Raji (cell line): ENCODE measurements around the gene CBS.

ENCODE experiments used
- POLR2A ChIP-seq: IDR thresholded peaks from 2 replicates; pipeline ENCODE4 v1.6.1; 2011; ENCODE audit warnings: low read depth, low read length, control low read depth; ENCODE audit not compliant: insufficient read depth

The CBS gene

DNA sequence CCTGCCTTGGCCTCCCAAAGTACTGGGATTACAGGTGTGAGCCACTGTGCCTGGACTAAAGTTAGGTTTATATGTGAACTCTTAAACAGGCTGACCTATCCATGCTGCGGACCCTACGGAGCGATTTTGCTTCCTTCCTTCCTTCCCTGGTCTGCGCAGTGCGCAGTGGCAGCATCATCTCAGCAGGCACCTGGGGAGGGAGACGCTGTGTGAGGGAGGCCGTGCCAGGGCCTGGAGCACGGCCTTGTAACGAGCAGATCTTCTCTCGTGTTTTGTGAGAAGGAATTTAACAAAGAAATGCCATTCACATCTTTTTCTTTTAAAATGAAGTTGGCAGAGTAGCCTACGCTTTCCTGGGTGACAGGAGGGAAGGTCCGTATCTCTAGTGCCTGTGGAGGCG, 55.5 kb downstream of the CBS start:
- TF ChIP-seq POLR2A = no peak

DNA sequence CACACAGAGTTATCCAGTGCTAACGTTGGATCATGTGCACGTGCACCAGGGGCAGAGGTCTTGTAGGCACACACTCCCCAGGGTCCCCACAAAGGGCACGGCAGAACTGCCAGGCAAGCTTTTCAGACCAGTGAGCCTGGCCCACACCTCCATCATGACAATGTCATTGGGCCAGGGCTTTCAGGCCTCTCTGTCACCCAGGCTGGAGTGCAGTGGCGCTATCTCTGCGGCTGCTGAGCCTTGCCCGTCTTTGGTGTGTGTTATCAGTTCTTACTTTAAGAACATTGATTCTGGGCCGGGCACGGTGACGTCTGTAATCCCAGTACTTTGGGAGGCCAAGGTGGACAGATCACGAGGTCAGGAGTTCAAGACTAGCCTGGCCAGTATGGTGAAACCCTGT, 57.1 kb downstream of the CBS start:
- TF ChIP-seq POLR2A = no peak

DNA sequence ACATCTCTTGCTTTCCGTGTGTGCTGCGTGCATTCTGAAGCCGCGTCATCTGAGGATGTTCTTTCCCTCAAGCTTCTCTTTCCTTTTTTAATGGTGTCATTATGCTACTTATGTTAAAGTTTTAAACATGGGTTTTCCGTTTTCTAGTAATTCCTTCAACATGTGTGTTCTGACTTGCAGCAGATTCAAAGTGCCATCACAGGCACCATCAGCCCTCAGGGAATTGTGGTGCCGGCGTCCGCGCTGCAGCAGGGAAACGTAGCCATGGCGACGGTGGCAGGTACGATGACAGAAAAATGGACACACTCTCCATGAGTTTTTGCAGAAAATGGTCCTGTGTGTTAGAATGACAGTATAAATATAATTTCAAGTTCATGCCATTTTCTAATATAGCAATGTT, 58.9 kb downstream of the CBS start:
- no peak for TF ChIP-seq POLR2A

GRCh38 chr21:43015906-43016540, 59.6 kb downstream of the CBS start:
- no peak for TF ChIP-seq POLR2A

GRCh38 chr21:43012596-43012995, 63.0 kb downstream of the CBS start:
- TF ChIP-seq POLR2A = no peak

- no peak for TF ChIP-seq POLR2A
Observed at GRCh38 chr21:43006874-43007208, 68.8 kb downstream of the CBS start.

DNA sequence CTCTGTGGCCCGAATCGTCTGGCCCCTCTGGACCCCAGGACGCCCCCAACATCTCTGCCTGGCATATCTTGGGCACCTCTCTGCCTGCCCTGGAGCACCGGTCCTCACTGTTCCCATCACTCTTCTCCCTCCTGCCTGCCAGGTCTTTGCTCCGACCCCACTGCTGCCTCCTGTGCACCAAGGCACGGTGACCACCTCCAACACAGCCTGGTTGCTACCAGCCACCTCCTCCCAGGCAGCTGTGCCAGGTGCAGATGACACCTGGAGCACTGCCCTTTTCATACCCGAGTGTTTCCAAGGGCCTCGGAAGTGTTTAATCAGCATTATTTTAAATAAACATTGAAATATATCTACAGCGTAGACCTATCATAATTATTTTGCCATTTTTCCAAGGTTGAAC, 70.0 kb downstream of the CBS start:
- TF ChIP-seq POLR2A = no peak

DNA sequence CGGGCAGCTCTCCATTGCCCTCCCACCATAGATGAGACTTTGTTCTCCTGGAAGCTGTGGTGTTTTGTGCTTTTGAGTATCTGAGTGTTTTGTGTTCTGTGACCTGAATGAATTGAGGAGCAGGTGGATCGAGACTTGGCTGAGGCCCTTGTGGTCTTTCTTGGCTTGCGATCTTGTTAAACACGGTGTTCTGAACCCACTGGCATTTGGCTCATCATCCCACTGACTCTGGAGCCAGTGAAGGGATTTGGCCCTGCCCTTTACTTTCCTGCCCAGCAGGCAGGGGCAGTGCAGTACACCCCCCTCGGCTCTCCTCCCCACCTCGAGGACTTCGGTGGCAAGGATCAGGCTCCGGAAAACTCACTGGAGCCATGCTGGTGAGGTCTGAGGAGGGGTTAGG, 70.7 kb downstream of the CBS start:
- no peak for TF ChIP-seq POLR2A
